ENCODE results near the gene PLEKHA7. TPM values are rescaled to one million over a fixed set of nuclear protein-coding genes. Genes with fewer than 3 reads are reported as not detected.

Gene PLEKHA7
- total and polyA plus RNA-seq, 2 of the 8 experiments (the other 6 are each of a cell fraction or from before 2014, with no cell fraction given), result 11.4 to 25.6 TPM

DNA sequence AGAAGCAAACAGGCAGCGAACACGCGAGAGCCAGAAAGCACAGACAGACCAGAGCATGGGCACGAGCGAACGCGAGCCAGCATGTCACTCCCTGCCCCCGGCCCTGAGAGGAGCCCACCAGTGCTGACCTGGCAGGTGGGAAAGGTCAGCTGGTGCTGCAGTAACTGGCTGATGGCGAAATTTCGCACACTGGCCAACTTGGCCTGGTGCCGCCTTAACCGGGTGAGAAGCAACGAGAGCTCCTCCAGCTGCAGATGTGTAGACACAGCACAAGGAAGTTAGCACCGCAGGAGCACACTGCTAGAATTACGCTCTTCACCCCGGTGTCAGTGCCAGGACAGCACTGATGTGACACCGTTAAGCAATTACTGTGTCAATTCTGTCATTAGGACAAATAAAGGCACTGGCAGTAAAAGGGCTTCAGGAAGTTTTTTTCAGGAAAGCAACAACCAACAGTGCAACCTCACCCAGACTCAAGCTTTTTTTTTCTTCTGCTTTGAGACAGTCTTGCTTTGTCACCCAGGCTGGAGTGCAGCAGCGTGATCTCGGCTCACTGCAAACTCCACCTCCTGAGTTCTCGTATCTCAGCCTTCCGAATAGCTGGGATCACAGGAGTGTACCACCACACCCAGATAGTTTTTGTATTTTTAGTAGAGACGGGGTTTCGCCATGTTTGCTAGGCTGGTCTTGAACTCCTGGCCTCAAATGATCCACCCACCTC is 199.0 kb downstream of the PLEKHA7 start (continued):
- TF ChIP-seq, protein P1, sequence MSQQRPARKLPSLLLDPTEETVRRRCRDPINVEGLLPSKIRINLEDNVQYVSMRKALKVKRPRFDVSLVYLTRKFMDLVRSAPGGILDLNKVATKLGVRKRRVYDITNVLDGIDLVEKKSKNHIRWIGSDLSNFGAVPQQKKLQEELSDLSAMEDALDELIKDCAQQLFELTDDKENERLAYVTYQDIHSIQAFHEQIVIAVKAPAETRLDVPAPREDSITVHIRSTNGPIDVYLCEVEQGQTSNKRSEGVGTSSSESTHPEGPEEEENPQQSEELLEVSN (IDR thresholded peaks at IDR 0.05), result no peak
- TF ChIP-seq SP1 (IDR thresholded peaks at IDR 0.05; ENCODE audit: low read depth, low read length), result no peak
- TF ChIP-seq, protein P2, sequence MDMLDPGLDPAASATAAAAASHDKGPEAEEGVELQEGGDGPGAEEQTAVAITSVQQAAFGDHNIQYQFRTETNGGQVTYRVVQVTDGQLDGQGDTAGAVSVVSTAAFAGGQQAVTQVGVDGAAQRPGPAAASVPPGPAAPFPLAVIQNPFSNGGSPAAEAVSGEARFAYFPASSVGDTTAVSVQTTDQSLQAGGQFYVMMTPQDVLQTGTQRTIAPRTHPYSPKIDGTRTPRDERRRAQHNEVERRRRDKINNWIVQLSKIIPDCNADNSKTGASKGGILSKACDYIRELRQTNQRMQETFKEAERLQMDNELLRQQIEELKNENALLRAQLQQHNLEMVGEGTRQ (IDR thresholded peaks at IDR 0.05; ENCODE audit: low read length), result no peak
